Measurements from ENCODE around the gene DNLZ. TPM values are rescaled to one million over a fixed set of nuclear protein-coding genes. Genes with fewer than 3 reads are reported as not detected.
"Not testable (repeated sequence)": the region's sequence is repeated elsewhere in the genome, so short reads cannot be mapped to it uniquely, and the experiment has no call there.

Gene DNLZ
- polyA plus RNA-seq (2013, experiment 1 of 2; ENCODE audit: insufficient read length), result 14.7 TPM
- 16.5 TPM for polyA plus RNA-seq (2013, experiment 2 of 2; ENCODE audit: insufficient read length)

GRCh38 chr9:136363106-136363948 lies at the start of gene DNLZ:
TSS of gene DNLZ (minus strand) at chr9:136363744. CDS start at chr9:136363714, 30 bp downstream.
- peak; percentile 95 for DNase-seq

GRCh38 chr9:136412962-136413361 lies 49.4 kb upstream of the DNLZ start:
- no peak for DNase-seq

GRCh38 chr9:136411378-136411777 lies 47.8 kb upstream of the DNLZ start:
- no peak for DNase-seq

GRCh38 chr9:136410500-136411287 lies 47.1 kb upstream of the DNLZ start, which contains the start of the genes ENTR1 and PMPCA:
TSS of gene ENTR1 (minus strand) at chr9:136410614. CDS start at chr9:136410397, 217 bp downstream.
TSS of gene PMPCA (plus strand) at chr9:136410658. CDS start at chr9:136410669, 11 bp downstream.
- peak; percentile 87 for DNase-seq

GRCh38 chr9:136409557-136410455 lies 46.3 kb upstream of the DNLZ start:
- DNase-seq, result peak; percentile 32

- DNase-seq, result no peak
Measured at GRCh38 chr9:136407911-136408310, 44.4 kb upstream of the DNLZ start.

GRCh38 chr9:136407061-136407460 lies 43.5 kb upstream of the DNLZ start:
- DNase-seq, result not testable (repeated sequence)

- not testable (repeated sequence) for DNase-seq
Measured at GRCh38 chr9:136405904-136406303, 42.4 kb upstream of the DNLZ start.

GRCh38 chr9:136405481-136405880 lies 41.9 kb upstream of the DNLZ start:
- DNase-seq, result no peak

GRCh38 chr9:136404801-136405136 lies 41.2 kb upstream of the DNLZ start:
- DNase-seq, result no peak

- DNase-seq, result no peak
Measured at GRCh38 chr9:136403915-136404800, 40.6 kb upstream of the DNLZ start.

- DNase-seq, result no peak
Measured at GRCh38 chr9:136403538-136403914, 40.0 kb upstream of the DNLZ start.

- DNase-seq, result no peak
Measured at GRCh38 chr9:136402067-136402466, 38.5 kb upstream of the DNLZ start.

GRCh38 chr9:136401173-136401922 lies 37.8 kb upstream of the DNLZ start:
- DNase-seq, result no peak

- DNase-seq, result peak; percentile 83
Measured at GRCh38 chr9:136400038-136400834, 36.7 kb upstream of the DNLZ start, which contains the start of gene SNAPC4. TSS of gene SNAPC4 (minus strand) at chr9:136400170. CDS start at chr9:136398428, 1,742 bp downstream.

GRCh38 chr9:136399176-136400037 lies 35.9 kb upstream of the DNLZ start:
- no peak for DNase-seq

GRCh38 chr9:136398286-136398685 lies 34.7 kb upstream of the DNLZ start:
- no peak for DNase-seq

GRCh38 chr9:136397643-136398042 lies 34.1 kb upstream of the DNLZ start:
- DNase-seq, result no peak

- no peak for DNase-seq
Measured at GRCh38 chr9:136396219-136396515, 32.6 kb upstream of the DNLZ start.

All from fibroblast of skin of abdomen (primary cell).